ENCODE measurements around the gene MAML3.

- TF ChIP-seq CTCF (optimal IDR thresholded peaks at IDR 0.05 in 1 of 3, IDR thresholded peaks at IDR 0.05 in 1 of 3, conservative IDR thresholded peaks at IDR 0.05 in 1 of 3; ENCODE audit: extremely low read depth in 1 of 3, insufficient read depth in 2 of 3, low read length in 3 of 3) (no peak), EZH2 (IDR thresholded peaks at IDR 0.05; ENCODE audit: low read length) (no peak)
Measured at GRCh38 chr4:140102421-140102820, 51.6 kb downstream of the MAML3 start.
